GM12874 (cell line): Measurements from ENCODE around the gene STAP1.

Experiments
- TF ChIP-seq, protein P1 (sequence below): IDR thresholded peaks from 2 replicates; pipeline ENCODE4 v1.5.1; 2011; ENCODE audit warnings: low read depth, mild to moderate bottlenecking, control low read depth, low read length, moderate library complexity; ENCODE audit not compliant: insufficient read depth

Gene STAP1

GRCh38 chr4:67604029-67604381 is 45.5 kb downstream of the STAP1 start:
- TF ChIP-seq, protein P1, sequence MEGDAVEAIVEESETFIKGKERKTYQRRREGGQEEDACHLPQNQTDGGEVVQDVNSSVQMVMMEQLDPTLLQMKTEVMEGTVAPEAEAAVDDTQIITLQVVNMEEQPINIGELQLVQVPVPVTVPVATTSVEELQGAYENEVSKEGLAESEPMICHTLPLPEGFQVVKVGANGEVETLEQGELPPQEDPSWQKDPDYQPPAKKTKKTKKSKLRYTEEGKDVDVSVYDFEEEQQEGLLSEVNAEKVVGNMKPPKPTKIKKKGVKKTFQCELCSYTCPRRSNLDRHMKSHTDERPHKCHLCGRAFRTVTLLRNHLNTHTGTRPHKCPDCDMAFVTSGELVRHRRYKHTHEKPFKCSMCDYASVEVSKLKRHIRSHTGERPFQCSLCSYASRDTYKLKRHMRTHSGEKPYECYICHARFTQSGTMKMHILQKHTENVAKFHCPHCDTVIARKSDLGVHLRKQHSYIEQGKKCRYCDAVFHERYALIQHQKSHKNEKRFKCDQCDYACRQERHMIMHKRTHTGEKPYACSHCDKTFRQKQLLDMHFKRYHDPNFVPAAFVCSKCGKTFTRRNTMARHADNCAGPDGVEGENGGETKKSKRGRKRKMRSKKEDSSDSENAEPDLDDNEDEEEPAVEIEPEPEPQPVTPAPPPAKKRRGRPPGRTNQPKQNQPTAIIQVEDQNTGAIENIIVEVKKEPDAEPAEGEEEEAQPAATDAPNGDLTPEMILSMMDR, result no peak

- TF ChIP-seq, protein P1, result no peak
Observed at GRCh38 chr4:67604749-67605148, 46.2 kb downstream of the STAP1 start.

GRCh38 chr4:67608027-67608426 is 49.5 kb downstream of the STAP1 start:
- TF ChIP-seq, protein P1, result no peak

DNA sequence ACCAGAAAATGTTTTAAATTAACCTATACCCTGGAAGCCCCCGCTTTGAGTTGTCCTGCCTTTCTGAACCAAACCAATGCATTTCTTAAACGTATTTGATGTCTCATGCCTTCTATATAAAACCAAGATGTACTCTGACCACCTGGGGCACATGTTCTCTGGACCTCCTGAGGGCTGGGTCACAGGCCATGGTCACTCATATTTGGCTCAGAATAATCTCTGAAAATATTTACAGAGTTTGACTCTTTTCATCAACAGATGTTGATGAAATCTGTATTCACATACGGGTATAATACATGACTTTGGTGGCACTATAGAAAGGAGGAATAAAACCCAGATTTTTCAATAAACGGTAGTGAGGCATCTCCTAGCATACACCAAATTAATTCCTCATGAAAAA is 55.7 kb downstream of the STAP1 start:
- TF ChIP-seq, protein P1, result no peak

DNA sequence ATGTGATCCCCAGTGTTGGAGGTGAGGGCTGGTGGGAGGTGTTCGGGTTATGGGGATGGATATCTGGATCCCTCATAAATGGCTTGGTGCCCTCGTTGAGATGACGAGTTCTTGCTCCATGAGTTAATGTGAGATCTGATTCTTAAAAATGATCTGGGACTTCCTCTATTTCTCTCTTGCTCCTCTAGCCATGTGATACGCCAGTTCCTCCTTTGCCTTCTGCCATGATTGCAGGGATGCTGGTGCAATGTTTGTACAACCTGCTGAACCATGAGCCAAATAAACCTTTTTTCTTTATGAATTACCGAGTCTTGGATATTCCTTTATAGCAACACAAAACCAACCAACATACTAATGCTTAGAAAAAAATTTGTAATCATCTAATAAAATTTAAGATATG is 56.6 kb downstream of the STAP1 start:
- TF ChIP-seq, protein P1, result no peak

DNA sequence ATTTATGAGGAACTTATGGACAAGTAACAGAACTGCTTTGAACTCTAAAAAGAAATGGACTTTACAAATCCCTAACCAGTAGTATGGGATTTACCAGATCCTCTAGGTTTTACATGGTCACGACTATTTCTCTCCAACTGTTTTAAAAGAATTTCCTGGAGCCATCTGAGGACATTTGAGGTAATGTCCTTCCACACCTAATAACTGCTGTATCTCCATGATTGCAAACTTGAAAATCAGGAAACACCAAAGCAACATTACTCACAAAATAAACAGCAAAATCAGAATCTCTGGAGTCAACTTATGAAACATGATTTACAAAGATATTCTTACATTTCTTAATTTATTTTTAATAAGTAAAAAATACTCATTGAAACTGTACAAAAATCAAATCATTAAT is 58.0 kb downstream of the STAP1 start:
- TF ChIP-seq, protein P1, result no peak

DNA sequence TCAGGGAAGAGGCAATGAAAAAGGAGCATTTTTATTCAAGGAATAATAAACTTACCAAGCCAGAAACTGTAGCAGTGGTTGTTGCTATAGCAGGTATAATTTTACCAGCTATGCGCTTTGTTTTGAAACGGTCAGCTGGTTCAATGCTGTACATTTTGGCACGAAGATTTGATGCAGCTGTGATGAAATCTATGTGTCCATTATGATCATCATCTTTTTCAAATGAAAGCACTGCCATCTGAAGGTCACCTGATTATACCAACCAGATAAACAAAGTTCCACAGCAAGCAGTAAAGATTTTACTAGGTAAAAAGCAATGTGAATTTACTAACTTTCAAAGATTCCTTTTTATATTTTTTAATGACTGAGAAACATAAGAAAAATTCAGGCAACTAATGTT is 66.4 kb downstream of the STAP1 start:
- TF ChIP-seq, protein P1, result no peak

DNA sequence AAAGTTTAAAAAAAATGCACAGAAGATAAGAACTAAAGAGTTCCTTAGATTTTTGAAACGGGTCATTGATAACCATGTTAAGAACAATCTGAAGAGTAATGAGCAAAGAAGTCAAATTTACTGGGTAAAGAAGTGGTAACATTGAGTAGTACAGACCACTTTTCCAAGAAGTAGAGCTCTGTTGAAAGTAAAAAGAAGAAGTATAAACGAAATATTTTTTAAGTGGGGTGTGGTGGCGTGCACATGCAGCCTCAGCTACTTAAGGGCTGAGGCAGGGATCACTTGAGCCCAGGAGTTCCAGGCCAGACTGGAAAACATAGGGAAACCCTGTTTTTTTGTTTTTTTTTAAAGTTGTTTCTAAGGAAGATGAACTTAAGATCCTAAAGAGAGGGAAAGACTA is 74.0 kb downstream of the STAP1 start:
- TF ChIP-seq, protein P1, result no peak
